ENCODE data around the gene LILRB2. TPM values are rescaled to one million over a fixed set of nuclear protein-coding genes. Genes with fewer than 3 reads are reported as not detected.
"Not testable (repeated sequence)": the region's sequence is repeated elsewhere in the genome, so short reads cannot be mapped to it uniquely, and the experiment has no call there.

Gene LILRB2
- total and polyA plus RNA-seq, 2 experiments from 2014 or later = not detected

DNA sequence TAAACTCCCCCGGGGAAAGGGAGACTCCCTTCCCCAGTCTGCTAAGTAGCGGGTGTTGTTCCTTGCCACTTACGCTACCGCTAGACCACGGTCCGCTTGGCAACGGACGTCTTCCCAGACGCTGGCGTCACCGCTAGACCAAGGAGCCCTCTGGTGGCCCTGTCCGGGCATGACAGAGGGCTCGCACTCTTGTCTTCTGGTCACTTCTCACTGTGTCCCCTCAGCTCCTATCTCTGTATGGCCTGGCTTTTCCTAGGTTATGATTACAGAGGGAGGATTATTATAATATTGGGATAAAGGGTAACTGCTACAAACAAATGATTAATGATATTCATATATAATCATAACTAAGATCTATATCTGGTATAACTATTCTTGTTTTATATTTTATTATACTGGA is 42.0 kb upstream of the LILRB2 start:
- DNase-seq (ENCODE audit: low spot score); H2AFZ ChIP-seq; H3K36me3 ChIP-seq (ENCODE audit: insufficient read depth); H3K4me3 ChIP-seq; H3K27ac Mint-ChIP-seq; H3K27me3 ChIP-seq (ENCODE audit: insufficient read depth); H3K9me2 ChIP-seq (ENCODE audit: insufficient read depth); H3F3A ChIP-seq (replicated peaks; ENCODE audit: low read depth); H4K20me1 ChIP-seq (replicated peaks; ENCODE audit: insufficient read depth); H3K4me3 Mint-ChIP-seq; H3K79me2 ChIP-seq (replicated peaks; ENCODE audit: insufficient read depth); ATAC-seq; H3K27ac ChIP-seq (ENCODE audit: low read depth); H3K4me2 ChIP-seq: not testable (repeated sequence)
- peaks cover 14% of the 10 kb centered on the region for H3K36me3 Mint-ChIP-seq (ENCODE audit: low read depth)
- H3K4me1 ChIP-seq (ENCODE audit: insufficient read depth) = peaks cover 16% of the 10 kb centered on the region
- peaks cover 19% of the 10 kb centered on the region for H3K27me3 Mint-ChIP-seq (ENCODE audit: insufficient read depth, low read depth, poor library complexity)
- peaks cover 20% of the 10 kb centered on the region for H3K4me1 Mint-ChIP-seq
- TF ChIP-seq, protein P1, sequence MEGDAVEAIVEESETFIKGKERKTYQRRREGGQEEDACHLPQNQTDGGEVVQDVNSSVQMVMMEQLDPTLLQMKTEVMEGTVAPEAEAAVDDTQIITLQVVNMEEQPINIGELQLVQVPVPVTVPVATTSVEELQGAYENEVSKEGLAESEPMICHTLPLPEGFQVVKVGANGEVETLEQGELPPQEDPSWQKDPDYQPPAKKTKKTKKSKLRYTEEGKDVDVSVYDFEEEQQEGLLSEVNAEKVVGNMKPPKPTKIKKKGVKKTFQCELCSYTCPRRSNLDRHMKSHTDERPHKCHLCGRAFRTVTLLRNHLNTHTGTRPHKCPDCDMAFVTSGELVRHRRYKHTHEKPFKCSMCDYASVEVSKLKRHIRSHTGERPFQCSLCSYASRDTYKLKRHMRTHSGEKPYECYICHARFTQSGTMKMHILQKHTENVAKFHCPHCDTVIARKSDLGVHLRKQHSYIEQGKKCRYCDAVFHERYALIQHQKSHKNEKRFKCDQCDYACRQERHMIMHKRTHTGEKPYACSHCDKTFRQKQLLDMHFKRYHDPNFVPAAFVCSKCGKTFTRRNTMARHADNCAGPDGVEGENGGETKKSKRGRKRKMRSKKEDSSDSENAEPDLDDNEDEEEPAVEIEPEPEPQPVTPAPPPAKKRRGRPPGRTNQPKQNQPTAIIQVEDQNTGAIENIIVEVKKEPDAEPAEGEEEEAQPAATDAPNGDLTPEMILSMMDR (conservative IDR thresholded peaks at IDR 0.05; ENCODE audit: low read depth in 2 of 2) = peak; percentile 25 to 34; a peak in 3 of 4 replicates
- TF ChIP-seq CREB1 (CRISPR knock-in tag; IDR thresholded peaks at IDR 0.05; ENCODE audit: low read depth) = peak; percentile 20; the same call in 1 of the 2 replicates
- peaks cover 28% of the 10 kb centered on the region for H3K9me3 Mint-ChIP-seq

DNA sequence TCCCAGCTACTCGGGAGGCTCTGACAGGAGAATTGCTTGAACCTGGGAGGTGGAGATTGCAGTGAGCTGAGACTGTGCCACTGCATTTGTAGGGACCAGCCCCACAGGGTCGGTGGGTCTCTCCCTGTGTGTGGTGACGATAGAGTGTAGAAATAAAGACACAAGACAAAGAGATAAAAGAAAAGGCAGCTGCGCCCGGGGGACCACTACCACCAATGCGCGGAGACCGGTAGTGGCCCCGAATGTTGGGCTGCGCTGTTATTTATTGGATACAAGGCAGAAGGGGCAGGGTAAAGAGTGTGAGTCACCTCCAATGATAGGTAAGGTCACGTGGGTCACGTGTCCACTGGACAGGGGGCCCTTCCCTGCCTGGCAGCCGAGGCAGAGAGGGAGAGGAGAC is 41.4 kb upstream of the LILRB2 start:
- Mint-ChIP-seq H3K4me1 (peaks cover 20% of the 10 kb centered on the region), H3K36me3 (ENCODE audit: low read depth) (peaks cover 14% of the 10 kb centered on the region), H3K9me3 (peaks cover 28% of the 10 kb centered on the region), H3K27me3 (ENCODE audit: insufficient read depth, low read depth, poor library complexity) (peaks cover 19% of the 10 kb centered on the region)
- not testable (repeated sequence) for H3K4me3 ChIP-seq; H3K36me3 ChIP-seq (ENCODE audit: insufficient read depth); H4K20me1 ChIP-seq (replicated peaks; ENCODE audit: insufficient read depth); ATAC-seq; H3K27me3 ChIP-seq (ENCODE audit: insufficient read depth); H3K9me2 ChIP-seq (ENCODE audit: insufficient read depth); H3K27ac ChIP-seq (ENCODE audit: low read depth); H3K27ac Mint-ChIP-seq; DNase-seq (ENCODE audit: low spot score); H3K79me2 ChIP-seq (replicated peaks; ENCODE audit: insufficient read depth); H3K4me2 ChIP-seq; H3F3A ChIP-seq (replicated peaks; ENCODE audit: low read depth); H2AFZ ChIP-seq; H3K4me3 Mint-ChIP-seq
- H3K4me1 ChIP-seq (ENCODE audit: insufficient read depth) = peaks cover 16% of the 10 kb centered on the region

DNA sequence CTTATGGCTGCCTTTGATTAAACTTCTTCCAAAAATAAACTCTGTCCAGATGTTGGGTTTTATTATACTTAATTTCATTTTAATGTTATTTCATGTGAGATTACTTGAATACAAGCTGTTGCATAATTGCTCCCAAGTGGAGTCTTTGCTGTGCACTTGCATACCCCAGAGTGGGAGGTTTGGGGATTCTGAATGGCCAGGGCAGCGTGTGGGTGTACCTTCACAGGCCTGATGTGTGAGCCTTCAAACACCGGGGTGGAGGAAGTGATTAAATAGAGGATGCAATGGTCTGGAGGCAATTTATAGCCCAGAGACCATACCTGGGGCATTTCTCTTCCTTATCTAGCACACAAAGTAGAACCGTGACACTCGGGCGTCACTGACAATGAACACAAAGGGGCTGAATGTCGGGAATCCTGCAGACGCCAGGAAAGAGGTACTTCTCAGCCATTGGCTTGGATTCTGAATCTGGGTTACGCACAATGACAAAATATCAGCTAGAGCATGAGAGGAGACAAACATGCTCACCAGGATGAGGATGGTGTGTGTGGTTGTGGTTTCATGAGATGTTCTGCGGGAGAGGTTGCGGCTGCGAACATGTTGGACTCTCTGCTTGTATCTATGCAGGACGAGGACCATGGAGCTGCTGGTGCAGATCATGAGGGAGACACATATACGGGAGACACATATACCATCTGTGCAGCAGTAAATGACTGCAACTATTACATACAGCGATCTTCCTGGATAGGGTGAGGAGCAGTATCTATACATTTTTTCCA is 39.2 kb upstream of the LILRB2 start:
- H4K20me1 ChIP-seq (replicated peaks; ENCODE audit: insufficient read depth) = no peaks in the 10 kb centered on the region
- Mint-ChIP-seq H3K27ac (no peak overlapping the region), H3K9me3 (peaks cover 28% of the 10 kb centered on the region), H3K27me3 (ENCODE audit: insufficient read depth, low read depth, poor library complexity) (peaks cover 17% of the 10 kb centered on the region), H3K36me3 (ENCODE audit: low read depth) (peaks cover 14% of the 10 kb centered on the region), H3K4me3 (no peak overlapping the region), H3K4me1 (peaks cover 20% of the 10 kb centered on the region)
- H3K36me3 ChIP-seq (ENCODE audit: insufficient read depth) = no peaks in the 10 kb centered on the region; the same call in none of the 2 replicates
- peaks cover 21% of the 10 kb centered on the region for H3K4me1 ChIP-seq (ENCODE audit: insufficient read depth)
- ATAC-seq = no peak
- DNase-seq (ENCODE audit: low spot score) = no peak
- H3F3A ChIP-seq (replicated peaks; ENCODE audit: low read depth) = no peaks in the 10 kb centered on the region
- 0 out of 2 replicates have a peak, but pooled peaks cover 6% of the 10 kb centered on the region for H3K27me3 ChIP-seq (ENCODE audit: insufficient read depth)
- no peaks in the 10 kb centered on the region for H3K9me2 ChIP-seq (ENCODE audit: insufficient read depth)
- no peak overlapping the region for H3K4me2 ChIP-seq
- no peaks in the 10 kb centered on the region for H3K79me2 ChIP-seq (replicated peaks; ENCODE audit: insufficient read depth)
- H3K4me3 ChIP-seq = no peak overlapping the region
- H3K27ac ChIP-seq (ENCODE audit: low read depth) = no peak overlapping the region
- no peak overlapping the region for H2AFZ ChIP-seq
- TF ChIP-seq ZNF331 (CRISPR knock-in tag; IDR thresholded peaks at IDR 0.05; ENCODE audit: low read depth) (no peak), STAT1 (IDR thresholded peaks at IDR 0.05; ENCODE audit: unreplicated experiment) (no peak)
- TF ChIP-seq, protein P2, sequence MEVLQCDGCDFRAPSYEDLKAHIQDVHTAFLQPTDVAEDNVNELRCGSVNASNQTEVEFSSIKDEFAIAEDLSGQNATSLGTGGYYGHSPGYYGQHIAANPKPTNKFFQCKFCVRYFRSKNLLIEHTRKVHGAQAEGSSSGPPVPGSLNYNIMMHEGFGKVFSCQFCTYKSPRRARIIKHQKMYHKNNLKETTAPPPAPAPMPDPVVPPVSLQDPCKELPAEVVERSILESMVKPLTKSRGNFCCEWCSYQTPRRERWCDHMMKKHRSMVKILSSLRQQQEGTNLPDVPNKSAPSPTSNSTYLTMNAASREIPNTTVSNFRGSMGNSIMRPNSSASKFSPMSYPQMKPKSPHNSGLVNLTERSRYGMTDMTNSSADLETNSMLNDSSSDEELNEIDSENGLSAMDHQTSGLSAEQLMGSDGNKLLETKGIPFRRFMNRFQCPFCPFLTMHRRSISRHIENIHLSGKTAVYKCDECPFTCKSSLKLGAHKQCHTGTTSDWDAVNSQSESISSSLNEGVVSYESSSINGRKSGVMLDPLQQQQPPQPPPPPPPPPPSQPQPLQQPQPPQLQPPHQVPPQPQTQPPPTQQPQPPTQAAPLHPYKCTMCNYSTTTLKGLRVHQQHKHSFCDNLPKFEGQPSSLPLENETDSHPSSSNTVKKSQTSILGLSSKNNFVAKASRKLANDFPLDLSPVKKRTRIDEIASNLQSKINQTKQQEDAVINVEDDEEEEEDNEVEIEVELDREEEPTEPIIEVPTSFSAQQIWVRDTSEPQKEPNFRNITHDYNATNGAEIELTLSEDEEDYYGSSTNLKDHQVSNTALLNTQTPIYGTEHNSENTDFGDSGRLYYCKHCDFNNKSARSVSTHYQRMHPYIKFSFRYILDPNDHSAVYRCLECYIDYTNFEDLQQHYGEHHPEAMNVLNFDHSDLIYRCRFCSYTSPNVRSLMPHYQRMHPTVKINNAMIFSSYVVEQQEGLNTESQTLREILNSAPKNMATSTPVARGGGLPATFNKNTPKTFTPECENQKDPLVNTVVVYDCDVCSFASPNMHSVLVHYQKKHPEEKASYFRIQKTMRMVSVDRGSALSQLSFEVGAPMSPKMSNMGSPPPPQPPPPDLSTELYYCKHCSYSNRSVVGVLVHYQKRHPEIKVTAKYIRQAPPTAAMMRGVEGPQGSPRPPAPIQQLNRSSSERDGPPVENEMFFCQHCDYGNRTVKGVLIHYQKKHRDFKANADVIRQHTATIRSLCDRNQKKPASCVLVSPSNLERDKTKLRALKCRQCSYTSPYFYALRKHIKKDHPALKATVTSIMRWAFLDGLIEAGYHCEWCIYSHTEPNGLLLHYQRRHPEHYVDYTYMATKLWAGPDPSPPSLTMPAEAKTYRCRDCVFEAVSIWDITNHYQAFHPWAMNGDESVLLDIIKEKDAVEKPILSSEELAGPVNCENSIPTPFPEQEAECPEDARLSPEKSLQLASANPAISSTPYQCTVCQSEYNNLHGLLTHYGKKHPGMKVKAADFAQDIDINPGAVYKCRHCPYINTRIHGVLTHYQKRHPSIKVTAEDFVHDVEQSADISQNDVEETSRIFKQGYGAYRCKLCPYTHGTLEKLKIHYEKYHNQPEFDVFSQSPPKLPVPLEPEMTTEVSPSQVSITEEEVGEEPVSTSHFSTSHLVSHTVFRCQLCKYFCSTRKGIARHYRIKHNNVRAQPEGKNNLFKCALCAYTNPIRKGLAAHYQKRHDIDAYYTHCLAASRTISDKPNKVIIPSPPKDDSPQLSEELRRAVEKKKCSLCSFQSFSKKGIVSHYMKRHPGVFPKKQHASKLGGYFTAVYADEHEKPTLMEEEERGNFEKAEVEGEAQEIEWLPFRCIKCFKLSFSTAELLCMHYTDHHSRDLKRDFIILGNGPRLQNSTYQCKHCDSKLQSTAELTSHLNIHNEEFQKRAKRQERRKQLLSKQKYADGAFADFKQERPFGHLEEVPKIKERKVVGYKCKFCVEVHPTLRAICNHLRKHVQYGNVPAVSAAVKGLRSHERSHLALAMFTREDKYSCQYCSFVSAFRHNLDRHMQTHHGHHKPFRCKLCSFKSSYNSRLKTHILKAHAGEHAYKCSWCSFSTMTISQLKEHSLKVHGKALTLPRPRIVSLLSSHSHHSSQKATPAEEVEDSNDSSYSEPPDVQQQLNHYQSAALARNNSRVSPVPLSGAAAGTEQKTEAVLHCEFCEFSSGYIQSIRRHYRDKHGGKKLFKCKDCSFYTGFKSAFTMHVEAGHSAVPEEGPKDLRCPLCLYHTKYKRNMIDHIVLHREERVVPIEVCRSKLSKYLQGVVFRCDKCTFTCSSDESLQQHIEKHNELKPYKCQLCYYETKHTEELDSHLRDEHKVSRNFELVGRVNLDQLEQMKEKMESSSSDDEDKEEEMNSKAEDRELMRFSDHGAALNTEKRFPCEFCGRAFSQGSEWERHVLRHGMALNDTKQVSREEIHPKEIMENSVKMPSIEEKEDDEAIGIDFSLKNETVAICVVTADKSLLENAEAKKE (CRISPR knock-in tag; IDR thresholded peaks at IDR 0.05) = no peak

Measured in GM23338 (cell line).